K562 (cell line): ENCODE data around the gene OR4D5. TPM values are rescaled to one million over a fixed set of nuclear protein-coding genes. Genes with fewer than 3 reads are reported as not detected.

Experiments
- BDP1 ChIP-seq: IDR thresholded peaks from 3 replicates; pipeline ENCODE4 v1.6.1; 2011; ENCODE audit not compliant: insufficient read length, insufficient read depth
- BRF1 ChIP-seq: IDR thresholded peaks from 3 replicates; pipeline ENCODE4 v1.6.1; 2011; ENCODE audit warnings: borderline replicate concordance, mild to moderate bottlenecking; ENCODE audit not compliant: insufficient read length; ENCODE audit errors: extremely low read depth
- CBFA2T2 ChIP-seq: fragments of 450-650 bp; conservative IDR thresholded peaks from 2 replicates; pipeline ENCODE4 v1.6.1; 2017; ENCODE audit warnings: mild to moderate bottlenecking
- CHD7 ChIP-seq: fragments of 200-600 bp; sonication (generic); IDR thresholded peaks from one replicate; pipeline ENCODE4 v1.6.1; 2012; ENCODE audit warnings: mild to moderate bottlenecking, low read depth, low read length, inconsistent platforms
- KLF6 ChIP-seq: fragments of 250-450 bp; sonication (Bioruptor Pico); IDR thresholded peaks from 2 replicates; pipeline ENCODE4 v1.4.0; 2020; ENCODE audit warnings: mild to moderate bottlenecking, moderate library complexity, borderline replicate concordance
- PHB2 ChIP-seq: fragments of 450-650 bp; IDR thresholded peaks from 2 replicates; pipeline ENCODE4 v1.6.1; 2017; ENCODE audit warnings: low read depth
- SIX5 ChIP-seq, 2 experiments: IDR thresholded peaks; 2 replicates each; pipeline ENCODE4 v1.6.1; 2011; ENCODE audit warnings: low read length in 2 of 2, borderline replicate concordance in 1 of 2, low read depth in 1 of 2, mild to moderate bottlenecking in 1 of 2, moderate library complexity in 1 of 2; ENCODE audit not compliant: insufficient read depth in 1 of 2
- SNAPC5 ChIP-seq: fragments of 250-450 bp; sonication (Bioruptor Pico); IDR thresholded peaks from 2 replicates; pipeline ENCODE4 v1.8.0; 2021; ENCODE audit warnings: moderate library complexity, mild to moderate bottlenecking, inconsistent platforms
- TEAD1 ChIP-seq, 2 experiments: fragments of 450-650 bp in 1 of 2; sonication (generic) in 1 of 2; formaldehyde crosslinking; IDR thresholded peaks; 2 replicates each; pipeline versions ENCODE4 v1.4.0 to v1.8.0; 2020 to 2022; ENCODE audit warnings: mild to moderate bottlenecking in 2 of 2, missing genetic modification reagents in 1 of 2
- YBX1 ChIP-seq: fragments of 450-650 bp; IDR thresholded peaks from 2 replicates; pipeline ENCODE4 v1.7.1; 2016; ENCODE audit warnings: mild to moderate bottlenecking
- ZNF41 ChIP-seq: fragments of 250-450 bp; sonication (Bioruptor Pico); conservative IDR thresholded peaks from 2 replicates; pipeline ENCODE4 v1.4.0; 2020; ENCODE audit warnings: mild to moderate bottlenecking
- ZNF583 ChIP-seq: fragments of 250-450 bp; sonication (Bioruptor Pico); IDR thresholded peaks from 2 replicates; pipeline ENCODE4 v1.4.0; 2020
- polyA plus RNA-seq, 8 experiments: library from polyadenylated mRNA; depleted of rRNA in 4 of 8; stranded (reverse) in 5 of 8; unstranded in 3 of 8; fragments of >200 nt; fragmentation: Nextera tagmentation in 2 of 8; fragmentation: Illumina TruSeq in 1 of 8; extraction: Ambion mirVana in 2 of 8; extraction: Trizol in 1 of 8; gene quantifications; 2 replicates each; pipeline versions ENCODE4 v1.2.1 to v1.2.3, GENCODE V29; 2011 to 2014; ENCODE audit warnings: inconsistent platforms in 1 of 8, missing spikeins in 1 of 8
- total RNA-seq, 7 experiments: library from RNA; depleted of rRNA in 6 of 7; stranded (reverse); fragments of >200 nt in 6 of 7; fragmentation: Illumina TruSeq in 2 of 7; extraction: Trizol in 2 of 7; gene quantifications; 2 replicates each; pipeline versions ENCODE4 v1.2.1 to v1.2.3, GENCODE V29; 2011 to 2021; ENCODE audit warnings: low replicate concordance in 1 of 7

The OR4D5 gene
- total and polyA plus RNA-seq, 9 of the 15 experiments (the other 6 are each of a cell fraction or from before 2014, with no cell fraction given) = not detected

- TF ChIP-seq CHD7 (no peak), BRF1 (no peak), TEAD1 (CRISPR knock-in tag; IDR thresholded peaks at IDR 0.05) (no peak), CBFA2T2 (no peak), SIX5 (IDR thresholded peaks at IDR 0.05; ENCODE audit: borderline replicate concordance in 1 of 2, insufficient read depth in 1 of 2, low read depth in 1 of 2, low read length in 2 of 2) (no peak), PHB2 (no peak), BDP1 (no peak), SNAPC5 (CRISPR knock-in tag) (no peak), YBX1 (no peak), ZNF41 (CRISPR knock-in tag) (no peak), ZNF583 (CRISPR knock-in tag) (no peak), KLF6 (CRISPR knock-in tag) (no peak)
Measured at GRCh38 chr11:123892031-123892430, 47.4 kb upstream of the OR4D5 start (continued).
